HEK293 (cell line): ENCODE results near the gene ITSN1.
A peak's percentile ranks its signal among the peaks of the same experiment; 100 is the strongest.

Source experiments
- CTCF ChIA-PET: fragments of 350-600 bp; formaldehyde crosslinking; extraction: SDS; loops from one replicate; lab custom pipeline; 2021; ENCODE audit warnings: antibody characterized with exemption; lab: Yijun Ruan, JAX
- POLR2A ChIA-PET: fragments of 300-600 bp; formaldehyde crosslinking; extraction: SDS; loops from one replicate; lab custom pipeline; 2020; ENCODE audit warnings: antibody characterized with exemption, inconsistent platforms; lab: Yijun Ruan, JAX
- H3K27ac ChIP-seq: fragments of 200-500 bp; sonication (Bioruptor generic); 2 replicates; pipeline ENCODE4 v1.5.1; 2014; ENCODE audit warnings: low read depth, low read length, control low read depth, inconsistent platforms; ENCODE audit errors: extremely low read depth
- H3K36me3 ChIP-seq, 2 experiments: fragments of 200-500 bp in 1 of 2; sonication (Bioruptor generic) in 1 of 2; 1 replicate in 1 of 2; 2 replicates in 1 of 2; pipeline ENCODE4 v1.5.1; 2014 to 2017; ENCODE audit warnings: inconsistent platforms in 2 of 2, low read length in 2 of 2; ENCODE audit not compliant: control insufficient read depth in 2 of 2, insufficient read depth in 1 of 2
- H3K4me1 ChIP-seq: fragments of 200-500 bp; sonication (Bioruptor generic); 2 replicates; pipeline ENCODE4 v1.5.1; 2014; ENCODE audit warnings: mild to moderate bottlenecking, low read length, inconsistent platforms; ENCODE audit not compliant: control insufficient read depth, insufficient read depth
- H3K4me3 ChIP-seq: 2 replicates; pipeline ENCODE4 v1.5.1; 2011; ENCODE audit warnings: low read depth, mild to moderate bottlenecking, control low read depth, low read length, moderate library complexity
- H3K9me3 ChIP-seq: fragments of 200-500 bp; sonication (Bioruptor generic); 2 replicates; pipeline ENCODE4 v1.5.1; 2014; ENCODE audit warnings: low read depth, low read length, inconsistent platforms; ENCODE audit not compliant: control insufficient read depth, insufficient read depth
- GFI1B ChIP-seq: fragments of 450-650 bp; formaldehyde crosslinking; IDR thresholded peaks from 2 replicates; pipeline ENCODE4 v1.5.1; 2016; ENCODE audit warnings: missing biosample characterization, missing genetic modification characterization
- GLIS1 ChIP-seq: fragments of 450-650 bp; formaldehyde crosslinking; IDR thresholded peaks from 2 replicates; pipeline ENCODE4 v1.5.1; 2016; ENCODE audit warnings: missing biosample characterization, missing genetic modification characterization
- KLF16 ChIP-seq: fragments of 450-650 bp; formaldehyde crosslinking; IDR thresholded peaks from 2 replicates; pipeline ENCODE4 v1.5.1; 2017; ENCODE audit warnings: missing biosample characterization, missing genetic modification characterization
- KLF9 ChIP-seq: fragments of 450-650 bp; formaldehyde crosslinking; IDR thresholded peaks from 2 replicates; pipeline ENCODE4 v1.5.1; 2016; ENCODE audit warnings: missing biosample characterization, missing genetic modification characterization, low read depth
- ZBTB17 ChIP-seq: fragments of 450-650 bp; formaldehyde crosslinking; IDR thresholded peaks from 2 replicates; pipeline ENCODE4 v1.5.1; 2016; ENCODE audit warnings: missing biosample characterization, missing genetic modification characterization
- ZNF10 ChIP-seq: fragments of 450-650 bp; formaldehyde crosslinking; IDR thresholded peaks from 2 replicates; pipeline ENCODE4 v1.5.1; 2017; ENCODE audit warnings: missing biosample characterization, missing genetic modification characterization
- ZNF24 ChIP-seq: fragments of 450-650 bp; formaldehyde crosslinking; IDR thresholded peaks from 2 replicates; pipeline ENCODE4 v1.5.1; 2016; ENCODE audit warnings: missing biosample characterization, missing genetic modification characterization
- ZNF473 ChIP-seq: fragments of 450-650 bp; formaldehyde crosslinking; IDR thresholded peaks from 2 replicates; pipeline ENCODE4 v1.5.1; 2017; ENCODE audit warnings: missing biosample characterization, missing genetic modification characterization
- ZNF596 ChIP-seq: fragments of 450-650 bp; IDR thresholded peaks from 2 replicates; pipeline ENCODE4 v1.5.0; 2018; ENCODE audit warnings: missing biosample characterization, mild to moderate bottlenecking, missing genetic modification characterization, moderate library complexity
- ZNF629 ChIP-seq: fragments of 450-650 bp; formaldehyde crosslinking; IDR thresholded peaks from 2 replicates; pipeline ENCODE4 v1.5.1; 2017; ENCODE audit warnings: missing biosample characterization, missing genetic modification characterization
- ZNF654 ChIP-seq: fragments of 450-650 bp; formaldehyde crosslinking; IDR thresholded peaks from 2 replicates; pipeline ENCODE4 v1.5.1; 2016; ENCODE audit warnings: low read depth, missing biosample characterization, missing genetic modification characterization
- ZNF747 ChIP-seq: fragments of 450-650 bp; formaldehyde crosslinking; IDR thresholded peaks from 2 replicates; pipeline ENCODE4 v1.5.1; 2016; ENCODE audit warnings: missing biosample characterization, missing genetic modification characterization
- TF ChIP-seq, protein P1 (sequence below): fragments of 450-650 bp; formaldehyde crosslinking; IDR thresholded peaks from 2 replicates; pipeline ENCODE4 v1.5.1; 2016; ENCODE audit warnings: missing biosample characterization, missing genetic modification characterization
- TF ChIP-seq, protein P2 (sequence below): fragments of 450-650 bp; formaldehyde crosslinking; IDR thresholded peaks from 2 replicates; pipeline ENCODE4 v1.5.1; 2017; ENCODE audit warnings: missing biosample characterization, mild to moderate bottlenecking, missing genetic modification characterization, moderate library complexity
- TF ChIP-seq, protein P3 (sequence below): fragments of 450-650 bp; formaldehyde crosslinking; IDR thresholded peaks from 2 replicates; pipeline ENCODE4 v1.5.1; 2016; ENCODE audit warnings: missing biosample characterization, missing genetic modification characterization

The ITSN1 gene

DNA sequence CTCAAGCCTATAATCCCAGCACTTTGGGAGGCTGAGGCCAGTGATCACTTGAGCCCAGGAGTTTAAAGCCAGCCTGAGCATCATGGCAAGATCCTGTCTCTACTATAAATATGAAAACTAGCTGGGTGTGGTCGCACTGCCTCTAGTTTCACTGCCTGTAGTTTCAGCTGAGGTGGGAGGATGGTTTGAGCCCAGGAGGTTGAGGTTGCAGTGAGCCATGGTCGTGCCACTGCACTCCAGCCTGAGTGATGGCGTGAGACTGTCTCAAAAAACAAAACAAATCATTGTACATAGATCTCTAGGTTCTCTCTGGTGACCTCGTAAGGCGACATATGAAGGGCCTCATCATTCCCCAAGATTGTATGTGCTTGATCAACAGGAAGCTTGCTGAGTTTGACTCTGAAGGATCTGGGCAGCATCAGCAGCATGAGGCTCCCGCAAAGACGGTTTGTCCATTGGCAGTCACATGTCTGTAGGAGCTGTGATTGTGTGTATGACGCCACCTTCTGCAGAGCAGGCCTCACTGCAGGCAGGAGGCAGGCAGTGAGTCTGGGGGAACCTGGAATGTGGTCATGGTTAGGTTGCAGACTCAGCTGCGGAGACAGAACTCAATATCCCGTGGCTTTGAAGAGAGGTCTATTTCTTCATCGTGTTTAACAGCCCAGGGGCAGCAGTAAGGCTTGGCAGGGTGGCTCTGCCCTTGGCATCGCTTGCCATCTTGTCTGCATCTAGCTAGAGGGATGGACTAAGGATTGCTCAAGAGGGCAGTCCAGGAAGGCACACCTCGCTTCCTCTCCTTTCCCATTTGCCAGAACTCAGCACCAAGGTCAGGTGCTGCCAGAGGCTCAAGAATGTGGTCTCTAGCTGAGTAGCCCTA, 259.3 kb downstream of the ITSN1 start:
- Histone ChIP-seq H3K27ac (no peak overlapping the region), H3K9me3 (no peaks in the 10 kb centered on the region), H3K4me1 (no peaks in the 10 kb centered on the region), H3K36me3 (peaks cover 32 to 59% of the 10 kb centered on the region in 2 experiments), H3K4me3 (no peak overlapping the region)
- 0 out of 2 replicates have a peak, but pooled peaks have one; percentile 32 for TF ChIP-seq ZNF24
- TF ChIP-seq, protein P1, sequence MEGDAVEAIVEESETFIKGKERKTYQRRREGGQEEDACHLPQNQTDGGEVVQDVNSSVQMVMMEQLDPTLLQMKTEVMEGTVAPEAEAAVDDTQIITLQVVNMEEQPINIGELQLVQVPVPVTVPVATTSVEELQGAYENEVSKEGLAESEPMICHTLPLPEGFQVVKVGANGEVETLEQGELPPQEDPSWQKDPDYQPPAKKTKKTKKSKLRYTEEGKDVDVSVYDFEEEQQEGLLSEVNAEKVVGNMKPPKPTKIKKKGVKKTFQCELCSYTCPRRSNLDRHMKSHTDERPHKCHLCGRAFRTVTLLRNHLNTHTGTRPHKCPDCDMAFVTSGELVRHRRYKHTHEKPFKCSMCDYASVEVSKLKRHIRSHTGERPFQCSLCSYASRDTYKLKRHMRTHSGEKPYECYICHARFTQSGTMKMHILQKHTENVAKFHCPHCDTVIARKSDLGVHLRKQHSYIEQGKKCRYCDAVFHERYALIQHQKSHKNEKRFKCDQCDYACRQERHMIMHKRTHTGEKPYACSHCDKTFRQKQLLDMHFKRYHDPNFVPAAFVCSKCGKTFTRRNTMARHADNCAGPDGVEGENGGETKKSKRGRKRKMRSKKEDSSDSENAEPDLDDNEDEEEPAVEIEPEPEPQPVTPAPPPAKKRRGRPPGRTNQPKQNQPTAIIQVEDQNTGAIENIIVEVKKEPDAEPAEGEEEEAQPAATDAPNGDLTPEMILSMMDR (tag by site-specific recombination): peak; percentile 56
- TF ChIP-seq GLIS1 (tag by site-specific recombination): peak; percentile 92
- TF ChIP-seq KLF16: no peak
- TF ChIP-seq ZNF654 (tag by site-specific recombination): peak; percentile 73
- no peak for TF ChIP-seq KLF9
- TF ChIP-seq, protein P2, sequence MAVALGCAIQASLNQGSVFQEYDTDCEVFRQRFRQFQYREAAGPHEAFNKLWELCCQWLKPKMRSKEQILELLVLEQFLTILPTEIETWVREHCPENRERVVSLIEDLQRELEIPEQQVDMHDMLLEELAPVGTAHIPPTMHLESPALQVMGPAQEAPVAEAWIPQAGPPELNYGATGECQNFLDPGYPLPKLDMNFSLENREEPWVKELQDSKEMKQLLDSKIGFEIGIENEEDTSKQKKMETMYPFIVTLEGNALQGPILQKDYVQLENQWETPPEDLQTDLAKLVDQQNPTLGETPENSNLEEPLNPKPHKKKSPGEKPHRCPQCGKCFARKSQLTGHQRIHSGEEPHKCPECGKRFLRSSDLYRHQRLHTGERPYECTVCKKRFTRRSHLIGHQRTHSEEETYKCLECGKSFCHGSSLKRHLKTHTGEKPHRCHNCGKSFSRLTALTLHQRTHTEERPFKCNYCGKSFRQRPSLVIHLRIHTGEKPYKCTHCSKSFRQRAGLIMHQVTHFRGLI: no peak
- TF ChIP-seq GFI1B (tag by site-specific recombination): no peak
- TF ChIP-seq ZNF629 (tag by site-specific recombination): peak; percentile 44; the same call in 1 of the 2 replicates
- no peak for TF ChIP-seq ZNF596
- TF ChIP-seq, protein P3, sequence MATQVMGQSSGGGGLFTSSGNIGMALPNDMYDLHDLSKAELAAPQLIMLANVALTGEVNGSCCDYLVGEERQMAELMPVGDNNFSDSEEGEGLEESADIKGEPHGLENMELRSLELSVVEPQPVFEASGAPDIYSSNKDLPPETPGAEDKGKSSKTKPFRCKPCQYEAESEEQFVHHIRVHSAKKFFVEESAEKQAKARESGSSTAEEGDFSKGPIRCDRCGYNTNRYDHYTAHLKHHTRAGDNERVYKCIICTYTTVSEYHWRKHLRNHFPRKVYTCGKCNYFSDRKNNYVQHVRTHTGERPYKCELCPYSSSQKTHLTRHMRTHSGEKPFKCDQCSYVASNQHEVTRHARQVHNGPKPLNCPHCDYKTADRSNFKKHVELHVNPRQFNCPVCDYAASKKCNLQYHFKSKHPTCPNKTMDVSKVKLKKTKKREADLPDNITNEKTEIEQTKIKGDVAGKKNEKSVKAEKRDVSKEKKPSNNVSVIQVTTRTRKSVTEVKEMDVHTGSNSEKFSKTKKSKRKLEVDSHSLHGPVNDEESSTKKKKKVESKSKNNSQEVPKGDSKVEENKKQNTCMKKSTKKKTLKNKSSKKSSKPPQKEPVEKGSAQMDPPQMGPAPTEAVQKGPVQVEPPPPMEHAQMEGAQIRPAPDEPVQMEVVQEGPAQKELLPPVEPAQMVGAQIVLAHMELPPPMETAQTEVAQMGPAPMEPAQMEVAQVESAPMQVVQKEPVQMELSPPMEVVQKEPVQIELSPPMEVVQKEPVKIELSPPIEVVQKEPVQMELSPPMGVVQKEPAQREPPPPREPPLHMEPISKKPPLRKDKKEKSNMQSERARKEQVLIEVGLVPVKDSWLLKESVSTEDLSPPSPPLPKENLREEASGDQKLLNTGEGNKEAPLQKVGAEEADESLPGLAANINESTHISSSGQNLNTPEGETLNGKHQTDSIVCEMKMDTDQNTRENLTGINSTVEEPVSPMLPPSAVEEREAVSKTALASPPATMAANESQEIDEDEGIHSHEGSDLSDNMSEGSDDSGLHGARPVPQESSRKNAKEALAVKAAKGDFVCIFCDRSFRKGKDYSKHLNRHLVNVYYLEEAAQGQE (tag by site-specific recombination): peak; percentile 47; the same call in 1 of the 2 replicates
- peak; percentile 49; the same call in 1 of the 2 replicates for TF ChIP-seq ZNF10 (tag by site-specific recombination)
- peak; percentile 67; the same call in 1 of the 2 replicates for TF ChIP-seq ZBTB17 (tag by site-specific recombination)
- ChIA-PET CTCF (interaction anchor here (0.6 to 2.5 kb wide), 15 partner anchors 11 to 1743 kb away, joined by 3 to 15 read pairs (median 4); partner anchors contain the start of gene DONSON), POLR2A (interaction anchor here (0.5 to 1.1 kb wide), 6 partner anchors 217 to 421 kb away, joined by 3 read pairs; partner anchors contain the start of genes DONSON and ITSN1)

DNA sequence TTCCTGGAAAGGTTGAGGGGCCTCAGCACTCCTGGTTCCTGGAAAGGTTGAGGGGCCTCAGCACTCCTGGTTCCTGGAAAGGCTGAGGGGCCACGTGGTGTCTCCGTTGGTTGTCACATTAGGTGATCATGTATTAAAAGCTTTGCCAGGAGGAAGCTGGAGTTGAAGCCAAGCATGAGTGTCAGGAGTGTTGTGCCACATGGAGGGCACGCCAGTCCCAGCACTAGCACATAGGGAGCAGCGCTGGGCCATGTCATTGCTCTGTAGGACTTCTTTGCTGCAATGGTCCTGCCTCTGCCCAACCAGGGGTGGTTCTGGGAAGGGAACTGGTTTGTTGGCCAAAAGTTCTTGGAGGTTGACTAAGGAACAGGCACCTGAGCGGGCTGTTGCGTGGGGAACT, 260.0 kb downstream of the ITSN1 start:
- POLR2A ChIA-PET: interaction anchor here (0.6 to 1.1 kb wide), 5 partner anchors 217 to 422 kb away, joined by 3 read pairs; partner anchors contain the start of genes DONSON and ITSN1
- no peaks in the 10 kb centered on the region for H3K9me3 ChIP-seq
- no peak overlapping the region for H3K4me3 ChIP-seq
- H3K36me3 ChIP-seq: peaks cover 39 to 66% of the 10 kb centered on the region in 2 experiments
- TF ChIP-seq ZNF747 (no peak), ZNF473 (no peak)
- TF ChIP-seq, protein P3 (tag by site-specific recombination): 0 out of 2 replicates have a peak, but pooled peaks have one; percentile 4
- CTCF ChIA-PET: interaction anchor here (0.6 to 2.5 kb wide), 11 partner anchors 10 to 446 kb away, joined by 3 to 15 read pairs (median 4); partner anchors contain the start of gene DONSON
- H3K27ac ChIP-seq: no peak overlapping the region
- no peaks in the 10 kb centered on the region for H3K4me1 ChIP-seq
